ENCODE results near the gene SYT15B.
"Not testable (repeated sequence)": the region's sequence is repeated elsewhere in the genome, so short reads cannot be mapped to it uniquely, and the experiment has no call there.

DNA sequence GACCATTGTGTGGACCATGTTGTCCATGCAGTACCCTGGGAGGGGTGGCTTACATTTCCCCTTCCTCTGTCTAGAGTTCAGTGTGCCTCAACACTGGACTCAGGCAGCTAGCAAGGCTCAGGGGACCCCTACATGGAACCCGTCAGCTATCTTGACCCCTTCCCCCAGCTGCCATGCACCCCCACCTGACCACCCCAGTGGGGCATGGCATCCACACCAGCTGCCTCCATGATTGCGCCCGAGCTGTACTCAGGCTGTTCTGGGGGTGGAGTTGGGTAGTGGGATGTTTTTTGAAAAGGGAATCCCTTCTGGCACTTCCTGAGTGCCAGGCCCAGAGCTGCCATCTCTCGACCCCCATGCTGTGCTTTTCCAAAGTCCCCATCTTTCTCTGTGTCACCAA, 1.8 kb upstream of the SYT15B start:
- TF ChIP-seq, protein P1, sequence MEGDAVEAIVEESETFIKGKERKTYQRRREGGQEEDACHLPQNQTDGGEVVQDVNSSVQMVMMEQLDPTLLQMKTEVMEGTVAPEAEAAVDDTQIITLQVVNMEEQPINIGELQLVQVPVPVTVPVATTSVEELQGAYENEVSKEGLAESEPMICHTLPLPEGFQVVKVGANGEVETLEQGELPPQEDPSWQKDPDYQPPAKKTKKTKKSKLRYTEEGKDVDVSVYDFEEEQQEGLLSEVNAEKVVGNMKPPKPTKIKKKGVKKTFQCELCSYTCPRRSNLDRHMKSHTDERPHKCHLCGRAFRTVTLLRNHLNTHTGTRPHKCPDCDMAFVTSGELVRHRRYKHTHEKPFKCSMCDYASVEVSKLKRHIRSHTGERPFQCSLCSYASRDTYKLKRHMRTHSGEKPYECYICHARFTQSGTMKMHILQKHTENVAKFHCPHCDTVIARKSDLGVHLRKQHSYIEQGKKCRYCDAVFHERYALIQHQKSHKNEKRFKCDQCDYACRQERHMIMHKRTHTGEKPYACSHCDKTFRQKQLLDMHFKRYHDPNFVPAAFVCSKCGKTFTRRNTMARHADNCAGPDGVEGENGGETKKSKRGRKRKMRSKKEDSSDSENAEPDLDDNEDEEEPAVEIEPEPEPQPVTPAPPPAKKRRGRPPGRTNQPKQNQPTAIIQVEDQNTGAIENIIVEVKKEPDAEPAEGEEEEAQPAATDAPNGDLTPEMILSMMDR (conservative IDR thresholded peaks at IDR 0.05; ENCODE audit: low read depth, low read length), result not testable (repeated sequence)
- TF ChIP-seq EZH2 (IDR thresholded peaks at IDR 0.05; ENCODE audit: low read length, unreplicated experiment), result not testable (repeated sequence)

Data from PC-3 (cell line).